Choroid plexus epithelial cell (primary cell): ENCODE measurements around the gene VPREB3.

Experiments used
- DNase-seq: peaks from one replicate; pipeline ENCODE4 v3.0.0-alpha.2; 2010; ENCODE audit warnings: low read depth
- H3K4me3 ChIP-seq: 2 replicates; pipeline ENCODE4 v1.5.1; 2011; ENCODE audit warnings: low read depth, mild to moderate bottlenecking, control low read depth, low read length, moderate library complexity
- TF ChIP-seq, protein P1 (sequence below): conservative IDR thresholded peaks from 2 replicates; pipeline ENCODE4 v1.5.1; 2011; ENCODE audit warnings: low read depth, mild to moderate bottlenecking, control low read depth, inconsistent platforms, low read length, moderate library complexity

The VPREB3 gene

DNA sequence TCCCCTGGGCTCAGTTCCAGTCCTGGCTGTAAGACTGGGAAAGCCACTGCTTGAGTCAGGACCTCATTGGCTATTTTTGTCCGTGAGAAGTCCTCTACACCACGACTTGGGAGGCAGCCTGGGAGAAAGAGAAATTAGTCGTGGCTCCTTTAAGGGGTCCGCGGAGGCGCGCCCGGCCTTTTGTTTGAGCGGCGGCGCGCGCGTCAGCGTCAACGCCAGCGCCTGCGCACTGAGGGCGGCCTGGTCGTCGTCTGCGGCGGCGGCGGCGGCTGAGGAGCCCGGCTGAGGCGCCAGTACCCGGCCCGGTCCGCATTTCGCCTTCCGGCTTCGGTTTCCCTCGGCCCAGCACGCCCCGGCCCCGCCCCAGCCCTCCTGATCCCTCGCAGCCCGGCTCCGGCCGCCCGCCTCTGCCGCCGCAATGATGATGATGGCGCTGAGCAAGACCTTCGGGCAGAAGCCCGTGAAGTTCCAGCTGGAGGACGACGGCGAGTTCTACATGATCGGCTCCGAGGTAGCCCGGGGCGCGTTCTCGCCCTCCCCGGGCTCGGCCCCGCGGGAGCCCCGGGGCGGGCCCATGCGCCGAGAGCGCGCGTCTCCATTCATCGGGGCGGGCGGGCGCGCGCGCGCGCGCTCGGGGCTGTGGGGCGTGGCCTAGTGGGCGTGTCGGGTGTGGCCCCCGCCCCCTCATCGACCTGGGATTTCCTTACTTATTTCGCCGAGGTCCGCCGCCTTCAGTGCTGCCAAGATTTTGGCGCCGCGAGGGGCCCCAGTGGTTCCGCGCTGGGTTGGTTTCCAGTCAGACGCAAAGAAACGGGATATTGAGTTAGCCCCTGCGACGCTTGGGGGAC, 32.8 kb upstream of the VPREB3 start, which contains the start of gene SMARCB1:
Gene SMARCB1, plus strand, starts transcription at position 215 of the 848 bp plus-strand sequence. Its CDS starts 204 bp downstream, at position 419.
- TF ChIP-seq, protein P1, sequence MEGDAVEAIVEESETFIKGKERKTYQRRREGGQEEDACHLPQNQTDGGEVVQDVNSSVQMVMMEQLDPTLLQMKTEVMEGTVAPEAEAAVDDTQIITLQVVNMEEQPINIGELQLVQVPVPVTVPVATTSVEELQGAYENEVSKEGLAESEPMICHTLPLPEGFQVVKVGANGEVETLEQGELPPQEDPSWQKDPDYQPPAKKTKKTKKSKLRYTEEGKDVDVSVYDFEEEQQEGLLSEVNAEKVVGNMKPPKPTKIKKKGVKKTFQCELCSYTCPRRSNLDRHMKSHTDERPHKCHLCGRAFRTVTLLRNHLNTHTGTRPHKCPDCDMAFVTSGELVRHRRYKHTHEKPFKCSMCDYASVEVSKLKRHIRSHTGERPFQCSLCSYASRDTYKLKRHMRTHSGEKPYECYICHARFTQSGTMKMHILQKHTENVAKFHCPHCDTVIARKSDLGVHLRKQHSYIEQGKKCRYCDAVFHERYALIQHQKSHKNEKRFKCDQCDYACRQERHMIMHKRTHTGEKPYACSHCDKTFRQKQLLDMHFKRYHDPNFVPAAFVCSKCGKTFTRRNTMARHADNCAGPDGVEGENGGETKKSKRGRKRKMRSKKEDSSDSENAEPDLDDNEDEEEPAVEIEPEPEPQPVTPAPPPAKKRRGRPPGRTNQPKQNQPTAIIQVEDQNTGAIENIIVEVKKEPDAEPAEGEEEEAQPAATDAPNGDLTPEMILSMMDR, result no peak
- peak; percentile 88 for DNase-seq
- peak within 1 kb of the TSS; percentile 93 for H3K4me3 ChIP-seq

GRCh38 chr22:23786261-23786710, 32.1 kb upstream of the VPREB3 start:
- TF ChIP-seq, protein P1, result no peak
- H3K4me3 ChIP-seq, result peak overlapping the region; percentile 93
- DNase-seq, result no peak

GRCh38 chr22:23784215-23784732, 30.0 kb upstream of the VPREB3 start:
- TF ChIP-seq, protein P1, result no peak
- no peak overlapping the region for H3K4me3 ChIP-seq
- DNase-seq, result peak; percentile 38

DNA sequence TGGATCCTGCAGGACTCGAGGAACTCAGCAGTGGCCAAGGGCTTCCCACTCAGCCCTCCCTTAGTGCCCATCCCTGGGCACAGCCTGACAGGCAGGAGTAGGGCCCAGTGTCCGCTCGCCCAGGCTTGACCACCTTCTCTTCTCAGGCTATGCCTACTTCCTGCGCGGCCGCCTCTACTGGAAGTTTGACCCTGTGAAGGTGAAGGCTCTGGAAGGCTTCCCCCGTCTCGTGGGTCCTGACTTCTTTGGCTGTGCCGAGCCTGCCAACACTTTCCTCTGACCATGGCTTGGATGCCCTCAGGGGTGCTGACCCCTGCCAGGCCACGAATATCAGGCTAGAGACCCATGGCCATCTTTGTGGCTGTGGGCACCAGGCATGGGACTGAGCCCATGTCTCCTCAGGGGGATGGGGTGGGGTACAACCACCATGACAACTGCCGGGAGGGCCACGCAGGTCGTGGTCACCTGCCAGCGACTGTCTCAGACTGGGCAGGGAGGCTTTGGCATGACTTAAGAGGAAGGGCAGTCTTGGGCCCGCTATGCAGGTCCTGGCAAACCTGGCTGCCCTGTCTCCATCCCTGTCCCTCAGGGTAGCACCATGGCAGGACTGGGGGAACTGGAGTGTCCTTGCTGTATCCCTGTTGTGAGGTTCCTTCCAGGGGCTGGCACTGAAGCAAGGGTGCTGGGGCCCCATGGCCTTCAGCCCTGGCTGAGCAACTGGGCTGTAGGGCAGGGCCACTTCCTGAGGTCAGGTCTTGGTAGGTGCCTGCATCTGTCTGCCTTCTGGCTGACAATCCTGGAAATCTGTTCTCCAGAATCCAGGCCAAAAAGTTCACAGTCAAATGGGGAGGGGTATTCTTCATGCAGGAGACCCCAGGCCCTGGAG, 29.3 kb upstream of the VPREB3 start:
- no peak for DNase-seq
- H3K4me3 ChIP-seq, result no peak overlapping the region
- TF ChIP-seq, protein P1, result no peak

GRCh38 chr22:23782703-23783102, 28.5 kb upstream of the VPREB3 start:
- TF ChIP-seq, protein P1, result no peak
- DNase-seq, result no peak
- H3K4me3 ChIP-seq, result no peak overlapping the region

DNA sequence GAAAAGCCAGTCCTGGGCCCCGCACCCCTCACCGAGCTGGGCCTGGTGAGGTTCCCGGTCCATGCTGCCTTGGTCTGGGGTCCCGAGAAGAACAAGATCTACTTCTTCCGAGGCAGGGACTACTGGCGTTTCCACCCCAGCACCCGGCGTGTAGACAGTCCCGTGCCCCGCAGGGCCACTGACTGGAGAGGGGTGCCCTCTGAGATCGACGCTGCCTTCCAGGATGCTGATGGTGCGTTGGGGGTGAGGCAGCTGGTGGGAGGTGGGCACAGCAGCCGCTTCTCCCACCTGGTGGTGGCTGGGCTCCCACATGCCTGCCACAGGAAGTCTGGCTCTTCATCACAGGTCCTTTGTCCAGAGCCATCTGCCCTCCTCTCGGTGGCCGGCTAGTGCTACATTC, 28.0 kb upstream of the VPREB3 start:
- no peak for DNase-seq
- TF ChIP-seq, protein P1, result no peak
- no peak overlapping the region for H3K4me3 ChIP-seq
